Gastrocnemius medialis (tissue), 4 donors: Measurements from ENCODE around the gene ODC1. TPM values are rescaled to one million over a fixed set of nuclear protein-coding genes. Genes with fewer than 3 reads are reported as not detected.

Experiments
- total RNA-seq, 4 donors: library from RNA; depleted of rRNA; stranded (reverse); fragments of >200 nt; gene quantifications; one replicate each; pipeline versions ENCODE4 v1.1.0 to v1.2.3, GENCODE V29; 2016

The ODC1 gene
- total RNA-seq, 4 donors from 2014 or later: 134 to 339 (median 255) TPM

Other genes starting within 250 kb of the ODC1 start
- gene HPCAL1, start 145.4 kb downstream of the ODC1 start, total RNA-seq: 10 to 100 TPM; 29.0 to 45.5 (median 34.5) TPM
- 10 to 100 TPM; 22.6 to 44.6 (median 29.5) TPM for gene NOL10, start 241.6 kb upstream of the ODC1 start, total RNA-seq